ENCODE results near the gene C19orf33.

C19orf33 gene

DNA sequence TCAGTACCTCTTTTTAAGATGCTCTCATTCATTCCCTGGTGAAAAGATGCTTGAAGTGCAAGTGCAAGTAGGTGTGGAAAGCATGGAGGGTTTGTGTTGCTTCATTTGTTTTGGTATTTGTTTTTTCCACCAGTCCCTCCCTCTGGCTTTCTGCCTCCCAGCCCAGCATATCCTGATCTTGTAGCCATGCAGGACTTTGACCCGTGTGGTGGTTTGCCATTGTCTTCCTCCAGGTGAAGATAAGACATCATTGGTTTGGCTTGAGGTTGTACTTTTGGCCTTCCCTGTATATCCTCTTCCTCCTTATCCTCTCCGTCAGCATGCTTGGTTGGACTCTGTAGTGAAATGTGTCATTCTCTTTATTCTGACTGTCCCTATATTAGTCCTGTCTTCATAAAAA is 30.6 kb upstream of the C19orf33 start:
- no peaks in the 10 kb centered on the region for H3K36me3 Mint-ChIP-seq
- H3K9me3 Mint-ChIP-seq (ENCODE audit: low read depth) = no peaks in the 10 kb centered on the region
- no peak overlapping the region for H3K27ac Mint-ChIP-seq
- H3K27me3 Mint-ChIP-seq = no peaks in the 10 kb centered on the region
- no peak overlapping the region for H3K4me3 Mint-ChIP-seq
- H3K4me1 Mint-ChIP-seq (ENCODE audit: low read depth) = peaks cover 6% of the 10 kb centered on the region

DNA sequence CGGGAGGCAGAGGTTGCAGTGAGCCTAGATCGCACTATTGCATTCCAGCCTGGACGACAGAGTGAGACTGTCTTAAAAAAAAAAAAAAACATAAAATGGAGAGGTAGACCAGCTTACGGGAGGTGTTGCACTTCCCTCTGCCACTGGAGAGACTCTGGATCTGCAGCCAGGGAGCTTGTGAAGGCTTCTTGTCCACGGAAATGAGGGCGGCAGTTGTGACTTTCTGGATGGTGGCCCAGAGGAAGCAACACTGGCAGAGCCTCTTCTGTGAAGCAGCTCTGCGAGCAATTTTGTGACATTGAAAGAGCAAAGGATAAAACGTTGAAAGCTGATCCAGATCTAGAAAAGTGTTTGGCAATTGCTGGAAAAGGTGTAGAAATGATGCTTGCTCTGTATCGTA is 29.3 kb upstream of the C19orf33 start:
- Mint-ChIP-seq H3K9me3 (ENCODE audit: low read depth) (no peaks in the 10 kb centered on the region), H3K4me1 (ENCODE audit: low read depth) (peaks cover 6% of the 10 kb centered on the region), H3K27me3 (no peaks in the 10 kb centered on the region), H3K4me3 (no peak overlapping the region), H3K27ac (no peak overlapping the region), H3K36me3 (no peaks in the 10 kb centered on the region)

DNA sequence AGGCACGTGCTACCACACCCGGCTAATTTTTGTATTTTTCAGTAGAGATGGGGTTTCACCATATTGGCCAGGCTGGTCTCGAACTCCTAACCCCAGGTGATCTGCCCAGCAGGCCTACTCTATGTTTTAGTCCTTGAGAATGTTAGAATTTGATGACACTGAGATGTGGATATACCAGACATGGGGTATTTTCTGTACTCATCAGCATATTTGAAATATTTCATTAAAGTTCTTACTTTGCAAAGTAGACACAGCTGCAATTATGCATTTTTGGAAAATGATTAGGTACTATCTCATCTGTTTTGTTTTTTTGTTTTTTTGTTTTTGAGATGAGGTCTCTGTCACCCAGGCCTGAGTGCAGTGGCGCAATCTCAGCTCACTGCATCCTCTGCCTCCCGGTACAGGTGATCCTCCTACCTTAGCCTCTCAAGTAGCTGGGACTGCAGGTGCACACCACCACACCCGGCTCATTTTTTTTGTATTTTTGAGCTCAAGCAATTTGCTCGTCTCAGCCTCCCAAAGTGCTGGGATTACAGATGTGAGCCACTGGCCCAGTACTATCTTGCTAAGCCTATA is 27.0 kb upstream of the C19orf33 start:
- Mint-ChIP-seq H3K27me3 (no peaks in the 10 kb centered on the region), H3K36me3 (no peaks in the 10 kb centered on the region), H3K4me3 (no peak overlapping the region), H3K27ac (no peak overlapping the region), H3K9me3 (ENCODE audit: low read depth) (no peaks in the 10 kb centered on the region), H3K4me1 (ENCODE audit: low read depth) (peaks cover 7% of the 10 kb centered on the region)

DNA sequence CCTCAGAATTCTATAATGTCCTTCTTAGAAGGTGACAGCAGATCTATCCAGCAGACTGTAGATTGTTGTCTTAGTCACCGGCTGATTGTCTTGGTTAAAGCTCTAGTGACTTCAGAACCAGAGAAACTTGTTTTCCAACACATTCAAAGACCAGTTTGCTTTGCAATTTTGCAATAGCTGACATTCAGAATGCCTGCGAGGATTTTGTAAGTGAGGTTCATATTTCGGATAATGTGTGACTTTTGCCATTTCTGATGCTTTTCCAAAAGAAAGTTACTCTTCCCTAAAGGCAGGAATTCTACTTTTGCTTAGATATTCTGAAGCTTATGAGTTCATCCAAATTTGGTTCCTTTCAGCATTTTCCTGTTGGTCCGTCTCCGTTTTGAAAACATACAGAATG is 26.5 kb upstream of the C19orf33 start:
- H3K27ac Mint-ChIP-seq = no peak overlapping the region
- H3K9me3 Mint-ChIP-seq (ENCODE audit: low read depth) = no peaks in the 10 kb centered on the region
- H3K36me3 Mint-ChIP-seq = no peaks in the 10 kb centered on the region
- no peaks in the 10 kb centered on the region for H3K27me3 Mint-ChIP-seq
- H3K4me3 Mint-ChIP-seq = no peak overlapping the region
- H3K4me1 Mint-ChIP-seq (ENCODE audit: low read depth) = peaks cover 10% of the 10 kb centered on the region

DNA sequence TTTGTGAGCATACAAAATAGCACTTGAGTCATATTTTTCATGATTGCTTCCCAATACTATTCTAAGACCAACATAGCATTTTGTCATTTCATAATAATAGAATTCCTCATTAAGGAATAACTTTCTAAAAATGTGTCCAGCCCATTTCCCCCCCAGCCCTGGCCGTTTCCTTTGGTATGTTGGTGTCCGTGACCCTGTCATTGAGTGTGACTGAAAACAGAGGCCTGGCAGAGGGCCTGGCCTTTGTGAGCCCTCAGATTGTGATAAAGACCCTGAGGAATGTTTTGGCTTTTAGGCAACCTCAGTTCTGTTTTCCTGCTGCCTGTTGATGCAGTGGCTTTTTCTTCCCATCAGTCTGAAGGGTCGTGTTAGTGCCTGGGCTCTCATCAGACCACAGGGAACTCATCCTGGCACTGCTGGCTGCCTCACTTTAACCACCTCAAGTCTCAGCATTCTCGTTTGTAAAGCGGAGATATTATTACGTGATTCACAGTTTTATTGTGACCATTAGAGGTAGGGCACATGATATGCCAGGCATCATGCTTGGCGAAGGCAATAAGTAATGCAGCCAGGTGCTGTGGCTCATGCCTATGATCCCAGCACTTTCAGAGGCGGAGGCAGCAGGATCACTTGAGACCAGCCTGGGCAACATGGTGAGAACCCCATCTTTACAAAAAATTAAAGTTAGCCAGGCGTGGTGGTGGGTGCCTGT is 25.9 kb upstream of the C19orf33 start:
- H3K27ac Mint-ChIP-seq = no peak overlapping the region
- peaks cover 13% of the 10 kb centered on the region for H3K4me1 Mint-ChIP-seq (ENCODE audit: low read depth)
- H3K4me3 Mint-ChIP-seq = no peak overlapping the region
- no peaks in the 10 kb centered on the region for H3K36me3 Mint-ChIP-seq
- H3K9me3 Mint-ChIP-seq (ENCODE audit: low read depth) = no peaks in the 10 kb centered on the region
- H3K27me3 Mint-ChIP-seq = no peaks in the 10 kb centered on the region

DNA sequence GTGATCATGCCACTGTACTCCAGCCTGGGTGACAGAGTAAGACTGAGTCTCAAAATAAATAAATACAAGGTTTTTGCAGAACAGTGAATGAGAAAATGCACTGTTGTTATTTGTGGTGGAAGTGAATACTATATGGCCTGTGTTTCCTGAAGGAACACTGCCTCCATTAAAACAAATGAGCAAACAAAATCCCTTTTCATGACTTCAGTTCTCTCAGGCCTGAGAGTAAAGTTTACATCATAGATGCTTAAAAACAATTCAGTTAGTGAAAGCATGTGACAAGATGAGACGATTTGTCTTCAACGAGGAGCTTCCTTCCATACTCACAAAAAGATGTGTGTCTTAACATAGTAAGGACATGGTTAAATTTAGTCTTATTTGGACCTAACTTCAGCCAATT is 25.3 kb upstream of the C19orf33 start:
- H3K27ac Mint-ChIP-seq = no peak overlapping the region
- H3K27me3 Mint-ChIP-seq = no peaks in the 10 kb centered on the region
- no peaks in the 10 kb centered on the region for H3K36me3 Mint-ChIP-seq
- H3K4me3 Mint-ChIP-seq = no peak overlapping the region
- H3K4me1 Mint-ChIP-seq (ENCODE audit: low read depth) = peaks cover 13% of the 10 kb centered on the region
- no peaks in the 10 kb centered on the region for H3K9me3 Mint-ChIP-seq (ENCODE audit: low read depth)

DNA sequence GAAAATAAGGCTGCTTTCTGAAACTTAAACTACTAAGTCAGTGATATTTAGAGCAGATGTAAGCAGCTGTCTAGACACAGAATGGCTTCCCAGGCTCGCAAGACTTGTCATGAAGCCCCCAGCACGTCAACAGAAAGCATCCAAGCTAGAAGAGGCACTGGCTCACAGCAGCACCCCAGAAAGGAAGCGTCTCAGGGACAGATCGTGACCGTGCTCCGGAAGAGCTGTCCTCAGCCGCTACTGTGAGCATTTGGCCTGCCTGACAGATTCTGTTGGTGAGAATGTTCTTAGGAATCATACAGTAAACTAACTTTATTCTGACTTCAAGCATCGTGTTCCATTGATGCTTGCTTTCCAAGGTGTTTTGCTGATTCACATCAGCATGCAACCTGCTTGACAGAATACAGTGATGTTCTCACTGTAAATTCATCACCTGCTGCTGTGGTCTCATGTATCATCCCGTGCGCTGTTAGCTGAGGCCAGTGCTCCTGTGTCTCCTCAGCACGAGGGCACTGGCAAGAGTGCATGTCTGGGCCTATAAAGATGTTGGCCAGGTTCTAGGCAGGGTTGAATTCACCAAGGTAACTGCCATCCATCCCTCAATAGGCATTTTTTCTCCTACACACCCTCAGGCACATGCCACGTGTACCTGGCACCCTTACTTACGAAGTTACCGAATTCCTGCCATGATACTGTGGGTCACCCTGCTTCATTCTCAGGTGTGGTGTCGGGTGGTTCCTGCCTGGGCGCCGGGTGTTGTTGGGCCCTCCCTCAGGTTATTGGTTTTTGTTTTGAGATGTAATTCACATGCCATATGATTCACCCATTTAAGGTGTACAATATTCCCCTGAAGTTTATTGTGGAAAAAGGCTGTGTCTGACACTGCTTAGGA is 23.8 kb upstream of the C19orf33 start:
- Mint-ChIP-seq H3K9me3 (ENCODE audit: low read depth) (no peaks in the 10 kb centered on the region), H3K4me3 (no peak overlapping the region), H3K36me3 (no peaks in the 10 kb centered on the region), H3K4me1 (ENCODE audit: low read depth) (peaks cover 13% of the 10 kb centered on the region), H3K27ac (no peak overlapping the region), H3K27me3 (no peaks in the 10 kb centered on the region)

DNA sequence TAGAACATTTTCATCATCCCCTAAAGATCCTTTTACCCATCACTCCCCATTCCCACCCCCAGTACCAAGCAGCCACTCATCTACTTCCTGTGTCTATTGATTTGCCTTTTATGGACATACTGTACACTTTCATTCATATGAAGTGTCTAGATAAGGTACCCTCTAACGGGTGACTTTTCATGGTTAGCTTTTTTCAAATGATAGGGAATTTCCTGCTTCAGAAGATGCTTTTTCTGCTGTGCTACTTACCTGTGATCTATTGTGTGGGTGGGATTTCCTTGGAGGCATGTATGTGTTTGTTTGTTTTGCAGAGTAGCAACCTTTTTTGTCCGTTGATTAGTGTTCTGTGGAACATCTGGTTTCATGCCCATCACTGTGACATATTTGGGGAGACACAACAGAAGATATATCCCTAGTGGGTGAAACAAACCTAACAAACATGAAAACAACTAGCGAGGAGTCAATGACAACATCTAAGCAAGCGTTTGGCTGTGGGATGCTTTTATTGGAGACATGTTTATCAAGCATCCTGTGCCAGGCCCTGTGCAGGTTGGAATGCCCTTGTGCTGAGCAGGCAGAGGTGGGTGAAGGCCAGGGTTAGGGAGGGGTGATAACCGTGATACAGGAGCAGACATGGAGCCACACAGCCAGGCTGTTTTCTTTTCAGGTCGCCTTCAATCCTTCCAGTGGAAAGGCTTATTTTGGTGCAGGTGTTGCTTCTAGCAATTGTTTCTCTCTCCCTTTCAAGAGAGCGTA is 22.1 kb upstream of the C19orf33 start:
- Mint-ChIP-seq H3K27me3 (no peaks in the 10 kb centered on the region), H3K9me3 (ENCODE audit: low read depth) (no peaks in the 10 kb centered on the region), H3K27ac (peak overlapping the region; percentile 31), H3K4me3 (no peak overlapping the region), H3K4me1 (ENCODE audit: low read depth) (peaks cover 13% of the 10 kb centered on the region), H3K36me3 (peaks cover 2% of the 10 kb centered on the region)

DNA sequence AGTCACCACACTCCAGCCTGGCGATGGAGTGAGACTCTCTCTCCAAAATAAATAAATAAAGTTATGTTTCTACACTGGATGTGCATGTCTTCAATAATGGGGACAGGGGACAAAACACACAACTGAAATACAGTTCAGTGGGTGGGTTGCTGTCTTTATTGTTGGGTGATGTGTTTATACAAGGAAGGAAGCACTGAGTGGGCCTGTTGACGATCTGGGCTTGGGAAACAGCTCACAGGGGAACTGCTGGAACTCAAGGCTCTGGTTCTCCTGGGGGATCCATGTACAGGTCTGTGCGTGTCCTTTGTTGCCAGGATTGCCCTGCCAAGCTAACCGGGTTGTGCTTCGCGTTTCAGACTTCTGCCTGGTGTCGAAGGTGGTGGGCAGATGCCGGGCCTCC is 20.8 kb upstream of the C19orf33 start:
- H3K4me3 Mint-ChIP-seq = no peak overlapping the region
- H3K36me3 Mint-ChIP-seq = peaks cover 2% of the 10 kb centered on the region
- no peak overlapping the region for H3K27ac Mint-ChIP-seq
- H3K9me3 Mint-ChIP-seq (ENCODE audit: low read depth) = no peaks in the 10 kb centered on the region
- peaks cover 13% of the 10 kb centered on the region for H3K4me1 Mint-ChIP-seq (ENCODE audit: low read depth)
- no peaks in the 10 kb centered on the region for H3K27me3 Mint-ChIP-seq

DNA sequence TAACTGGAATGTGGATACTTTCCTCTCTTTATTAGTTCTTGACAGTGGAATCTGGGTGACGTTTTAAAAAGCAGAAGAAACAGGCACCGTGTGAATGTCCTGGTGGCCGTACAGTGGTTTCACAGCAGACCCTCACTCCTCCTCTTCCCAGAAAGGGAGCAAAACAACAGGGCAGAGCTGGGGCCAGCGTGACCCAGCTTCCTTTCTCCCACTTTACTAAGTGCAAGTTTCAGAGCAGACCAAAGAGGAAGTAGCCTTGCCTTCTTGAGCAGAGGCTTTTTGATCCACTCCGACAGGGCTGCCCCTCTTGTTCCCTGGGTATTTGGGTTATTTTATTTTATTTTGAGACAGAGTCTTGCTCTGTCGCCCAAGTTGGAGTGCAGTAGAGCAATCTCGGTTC is 19.6 kb upstream of the C19orf33 start:
- Mint-ChIP-seq H3K27me3 (no peaks in the 10 kb centered on the region), H3K4me3 (no peak overlapping the region), H3K36me3 (peaks cover 2% of the 10 kb centered on the region), H3K9me3 (ENCODE audit: low read depth) (no peaks in the 10 kb centered on the region), H3K27ac (no peak overlapping the region), H3K4me1 (ENCODE audit: low read depth) (peaks cover 13% of the 10 kb centered on the region)

DNA sequence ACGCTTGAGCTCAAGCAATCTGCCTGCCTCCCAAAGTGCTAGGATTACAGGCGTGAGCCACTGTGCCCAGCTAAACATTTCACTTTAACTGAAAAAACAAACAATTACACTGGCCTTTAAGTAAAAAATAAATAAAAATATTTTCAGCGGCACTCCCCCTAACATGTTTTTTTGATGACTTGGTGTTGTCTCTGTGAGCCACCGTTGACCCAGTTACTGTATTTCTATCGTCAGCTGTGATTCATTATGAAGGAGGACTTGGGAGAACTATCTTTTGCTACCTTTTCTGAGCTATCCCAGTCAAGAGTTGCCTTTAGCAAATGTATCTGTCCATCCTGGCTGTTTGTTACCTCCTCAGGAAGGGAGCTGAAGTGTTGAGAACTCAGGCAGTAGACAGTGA is 18.5 kb upstream of the C19orf33 start:
- Mint-ChIP-seq H3K9me3 (ENCODE audit: low read depth) (no peaks in the 10 kb centered on the region), H3K4me1 (ENCODE audit: low read depth) (peaks cover 13% of the 10 kb centered on the region), H3K27ac (no peak overlapping the region), H3K36me3 (peaks cover 2% of the 10 kb centered on the region), H3K27me3 (no peaks in the 10 kb centered on the region), H3K4me3 (no peak overlapping the region)

DNA sequence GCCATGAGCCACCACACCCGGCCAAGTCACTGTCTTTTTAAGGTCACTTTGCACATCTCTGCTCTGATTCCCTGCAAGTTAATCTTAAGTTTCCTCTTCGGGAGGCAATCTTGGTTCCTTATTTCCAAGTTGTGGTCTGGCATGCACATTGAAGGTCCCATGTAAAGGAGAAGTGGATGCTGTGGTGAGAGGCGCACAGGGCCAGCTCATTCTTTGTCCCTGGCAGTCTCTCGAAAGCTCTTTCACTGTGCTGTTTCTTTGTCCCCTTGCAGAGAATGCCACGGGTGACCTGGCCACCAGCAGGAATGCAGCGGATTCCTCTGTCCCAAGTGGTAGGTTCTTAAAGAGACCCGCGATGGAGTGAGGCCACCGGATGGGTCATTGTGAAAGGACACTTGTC is 16.4 kb upstream of the C19orf33 start:
- no peaks in the 10 kb centered on the region for H3K27me3 Mint-ChIP-seq
- no peak overlapping the region for H3K27ac Mint-ChIP-seq
- no peaks in the 10 kb centered on the region for H3K9me3 Mint-ChIP-seq (ENCODE audit: low read depth)
- H3K4me3 Mint-ChIP-seq = no peak overlapping the region
- peaks cover 2% of the 10 kb centered on the region for H3K4me1 Mint-ChIP-seq (ENCODE audit: low read depth)
- H3K36me3 Mint-ChIP-seq = peaks cover 4% of the 10 kb centered on the region

DNA sequence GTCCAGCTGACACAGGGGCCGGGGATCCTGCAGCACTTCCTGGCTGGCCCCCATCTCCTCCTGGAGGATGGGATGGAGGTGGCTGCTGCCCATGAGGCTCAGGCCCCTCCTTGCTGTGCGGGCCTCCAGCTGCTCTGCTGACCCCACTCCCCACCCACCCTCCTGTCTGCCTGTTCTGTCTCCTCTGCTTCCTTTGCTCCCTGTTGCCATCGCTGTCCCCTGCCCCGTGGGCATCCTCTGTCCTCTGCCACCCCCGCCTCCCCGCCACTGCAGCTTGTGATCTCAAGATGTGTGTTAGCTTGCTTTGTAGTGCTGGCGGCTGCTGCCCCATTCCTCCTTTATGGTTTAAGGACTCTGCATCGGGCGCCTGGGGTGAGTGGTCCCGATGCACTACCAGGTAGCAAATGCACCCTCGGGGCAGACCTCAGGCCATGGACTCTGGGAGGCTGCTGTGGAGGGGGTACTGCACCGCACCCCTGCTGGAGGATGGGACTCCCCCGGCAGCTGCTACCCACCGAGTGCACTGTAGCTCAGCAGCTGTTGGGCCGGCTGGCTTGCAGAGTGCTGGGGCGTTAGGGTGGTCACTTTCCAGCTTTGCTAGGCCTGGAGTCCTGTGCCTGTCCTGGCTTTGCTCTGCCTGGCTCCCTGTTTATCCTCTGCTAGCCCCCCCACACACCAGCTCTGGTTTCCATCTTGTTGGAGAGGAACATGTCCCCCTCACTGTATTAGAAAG is 15.8 kb upstream of the C19orf33 start:
- H3K4me1 Mint-ChIP-seq (ENCODE audit: low read depth) = no peaks in the 10 kb centered on the region
- H3K4me3 Mint-ChIP-seq = no peak overlapping the region
- H3K36me3 Mint-ChIP-seq = peaks cover 4% of the 10 kb centered on the region
- no peak overlapping the region for H3K27ac Mint-ChIP-seq
- H3K27me3 Mint-ChIP-seq = no peaks in the 10 kb centered on the region
- H3K9me3 Mint-ChIP-seq (ENCODE audit: low read depth) = no peaks in the 10 kb centered on the region

DNA sequence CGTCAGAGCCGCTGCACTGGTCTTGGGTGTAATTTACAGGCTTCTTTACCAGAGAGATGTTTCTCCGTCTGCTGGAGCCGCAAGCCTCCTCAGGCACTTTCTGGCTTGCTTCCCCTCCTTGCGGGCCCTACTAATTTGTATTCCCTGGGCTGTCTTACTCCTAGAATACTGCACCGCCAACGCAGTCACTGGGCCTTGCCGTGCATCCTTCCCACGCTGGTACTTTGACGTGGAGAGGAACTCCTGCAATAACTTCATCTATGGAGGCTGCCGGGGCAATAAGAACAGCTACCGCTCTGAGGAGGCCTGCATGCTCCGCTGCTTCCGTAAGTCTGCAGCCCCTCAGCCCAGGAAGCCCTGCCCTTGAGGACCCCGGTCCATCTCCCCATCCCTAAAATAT is 14.1 kb upstream of the C19orf33 start:
- Mint-ChIP-seq H3K27me3 (no peaks in the 10 kb centered on the region), H3K27ac (no peak overlapping the region), H3K36me3 (peaks cover 4% of the 10 kb centered on the region), H3K4me3 (no peak overlapping the region), H3K4me1 (ENCODE audit: low read depth) (no peaks in the 10 kb centered on the region), H3K9me3 (ENCODE audit: low read depth) (no peaks in the 10 kb centered on the region)
